Gastroesophageal sphincter (tissue), 3 donors: Measurements from ENCODE around the gene TBC1D1.

Experiments
- CTCF ChIP-seq, 4 experiments: fragments of 200-600 bp in 2 of 4; fragments of 450-650 bp in 2 of 4; sonication (generic) in 1 of 4; IDR thresholded peaks; one replicate each; pipeline ENCODE4 v1.5.1; 2017 to 2019; ENCODE audit warnings: antibody characterized with exemption in 4 of 4, mild to moderate bottlenecking in 2 of 4, moderate library complexity in 2 of 4
- EP300 ChIP-seq: sonication (generic); formaldehyde crosslinking; IDR thresholded peaks from one replicate; pipeline ENCODE4 v1.6.1; 2017; ENCODE audit warnings: antibody characterized with exemption, mild to moderate bottlenecking
- POLR2A ChIP-seq, 2 donors: fragments of 450-650 bp; IDR thresholded peaks; one replicate each; pipeline ENCODE4 v1.6.1; 2017; ENCODE audit warnings: antibody characterized with exemption in 2 of 2, mild to moderate bottlenecking in 2 of 2, moderate library complexity in 1 of 2
- POLR2AphosphoS5 ChIP-seq: sonication (generic); formaldehyde crosslinking; IDR thresholded peaks from one replicate; pipeline ENCODE4 v1.6.1; 2017; ENCODE audit warnings: antibody characterized with exemption

- TF ChIP-seq CTCF (IDR thresholded peaks at IDR 0.05) (no peak), POLR2A (IDR thresholded peaks at IDR 0.05) (no peak), POLR2AphosphoS5 (no peak), EP300 (no peak)
These were observed 255.5 kb downstream of the TBC1D1 start for GRCh38 chr4:38146383-38146782.
